Spleen (tissue), 7 donors: ENCODE measurements around the gene CLASRP.

Experiments used
- CTCF ChIP-seq, 11 experiments: fragments of 200-600 bp in 7 of 11; fragments of 450-650 bp in 4 of 11; sonication (generic) in 4 of 11; IDR thresholded peaks in 8 of 11; conservative IDR thresholded peaks in 3 of 11; 1 replicate in 7 of 11; 2 replicates in 4 of 11; pipeline versions ENCODE4 v1.4.0 to v1.8.0; 2016 to 2021; ENCODE audit warnings: antibody characterized with exemption in 11 of 11, inconsistent platforms in 4 of 11, mild to moderate bottlenecking in 1 of 11
- POLR2A ChIP-seq, 3 donors: fragments of 450-650 bp; IDR thresholded peaks; one replicate each; pipeline ENCODE4 v1.5.1; 2017; ENCODE audit warnings: antibody characterized with exemption in 3 of 3, mild to moderate bottlenecking in 1 of 3
- donor health status: DM: no; HTN: no; CAD: no; lungs with moderate emphysema.
- donor health status: DM: no; HTN: no; CAD: no.
- donor health status: DM: no; HTN: no; CAD: no.

DNA sequence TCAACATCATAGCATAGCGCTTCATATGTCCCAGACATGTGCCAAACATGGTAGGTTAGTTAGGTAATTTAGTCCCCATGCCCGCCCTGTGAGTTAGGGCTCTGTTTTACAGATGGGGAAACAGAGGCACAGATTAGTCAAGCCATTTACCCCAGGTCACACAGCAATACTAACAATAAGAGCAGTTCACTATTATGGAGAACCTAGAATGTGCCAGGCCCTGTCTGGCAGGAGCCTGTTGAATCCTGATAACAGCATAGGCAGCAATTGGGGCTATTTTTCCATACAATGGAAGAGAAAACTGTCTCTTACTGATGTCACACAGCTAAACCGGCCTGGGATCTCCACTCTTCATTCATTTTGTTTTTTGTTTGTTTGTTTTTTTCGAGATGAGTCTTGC is 47.6 kb downstream of the CLASRP start:
- TF ChIP-seq CTCF (IDR thresholded peaks at IDR 0.05 in 8 of 11, conservative IDR thresholded peaks at IDR 0.05 in 3 of 11) (no peak), POLR2A (IDR thresholded peaks at IDR 0.05) (no peak)
